Common myeloid progenitor, CD34-positive (primary cell): ENCODE results near the gene IGFN1.

Source experiments
- CTCF ChIA-PET: fragments of 350-600 bp; sonication (Branson Sonifier 250); formaldehyde crosslinking; loops from one replicate; lab custom pipeline; 2021; ENCODE audit warnings: antibody characterized with exemption; lab: Charles Lee
- POLR2A ChIA-PET: fragments of 350-600 bp; sonication (Branson Sonifier 250); formaldehyde crosslinking; loops from one replicate; lab custom pipeline; 2021; ENCODE audit warnings: antibody characterized with exemption; lab: Charles Lee
- DNase-seq, 3 donors: peaks; one replicate each; pipeline versions ENCODE4 v3.0.0 to v3.0.0-alpha.2; 2013
- H3K27ac ChIP-seq, 2 experiments: 1 replicate in 1 of 2; 2 replicates in 1 of 2; pipeline ENCODE4 v1.7.0; 2013; ENCODE audit warnings: inconsistent platforms in 2 of 2, low read length in 2 of 2, mild to moderate bottlenecking in 2 of 2, low read depth in 1 of 2, moderate library complexity in 1 of 2; ENCODE audit not compliant: severe bottlenecking in 2 of 2, insufficient read depth in 1 of 2, poor library complexity in 1 of 2
- H3K27me3 ChIP-seq, 5 experiments: replicated peaks in 2 of 5; 1 replicate in 3 of 5; 2 replicates in 2 of 5; pipeline versions ENCODE4 v1.6.1 to v1.7.0; 2013; ENCODE audit warnings: low read length in 4 of 5, mild to moderate bottlenecking in 2 of 5, moderate library complexity in 2 of 5, inconsistent platforms in 1 of 5; ENCODE audit not compliant: insufficient read depth in 5 of 5, control insufficient read depth in 4 of 5
- H3K36me3 ChIP-seq, 4 experiments: 1 replicate in 2 of 4; 2 replicates in 2 of 4; pipeline versions ENCODE4 v1.6.1 to v1.7.0; 2013; ENCODE audit warnings: low read length in 3 of 4, control low read depth in 1 of 4, mild to moderate bottlenecking in 1 of 4; ENCODE audit not compliant: control insufficient read depth in 4 of 4, insufficient read depth in 4 of 4
- H3K4me1 ChIP-seq, 4 experiments: 1 replicate in 3 of 4; 2 replicates in 1 of 4; pipeline versions ENCODE4 v1.6.1 to v1.7.1; 2013; ENCODE audit warnings: low read length in 3 of 4, mild to moderate bottlenecking in 3 of 4, control low read depth in 1 of 4, inconsistent platforms in 1 of 4, moderate library complexity in 1 of 4; ENCODE audit not compliant: control insufficient read depth in 4 of 4, insufficient read depth in 4 of 4; ENCODE audit errors: control extremely low read depth in 1 of 4
- H3K4me3 ChIP-seq, 7 experiments: 1 replicate in 4 of 7; 2 replicates in 3 of 7; pipeline versions ENCODE4 v1.5.1 to v1.7.0; 2013; ENCODE audit warnings: mild to moderate bottlenecking in 7 of 7, low read length in 6 of 7, moderate library complexity in 6 of 7, inconsistent platforms in 2 of 7, low read depth in 2 of 7, control low read depth in 1 of 7; ENCODE audit not compliant: insufficient read depth in 4 of 7, control insufficient read depth in 1 of 7; ENCODE audit errors: extremely low read depth in 1 of 7
- H3K9me3 ChIP-seq, 5 experiments: 1 replicate in 4 of 5; 2 replicates in 1 of 5; pipeline versions ENCODE4 v1.6.1 to v1.7.1; 2013; ENCODE audit warnings: low read length in 4 of 5, mild to moderate bottlenecking in 2 of 5, inconsistent platforms in 1 of 5, low read depth in 1 of 5, moderate library complexity in 1 of 5; ENCODE audit not compliant: control insufficient read depth in 4 of 5, insufficient read depth in 2 of 5; ENCODE audit errors: control extremely low read depth in 1 of 5
- WGBS: methylation state at CpG from one replicate; pipeline ENCODE4 v1.1.5; 2013; ENCODE audit not compliant: insufficient coverage; 5-methylcytosine and 5-hydroxymethylcytosine counted together

The IGFN1 gene

GRCh38 chr1:201183753-201184152, 6.9 kb upstream of the IGFN1 start:
- Histone ChIP-seq H3K27me3 (peaks cover 0 to 7% (median 0%) of the 10 kb centered on the region in 5 experiments), H3K4me1 (no peaks in the 10 kb centered on the region), H3K4me3 (no peak overlapping the region), H3K27ac (no peak overlapping the region), H3K36me3 (no peaks in the 10 kb centered on the region), H3K9me3 (peaks cover 0 to 3% (median under 1%) of the 10 kb centered on the region in 5 experiments)
- 94% methylated on average over 5 of the region's 5 CpGs for WGBS
- CTCF ChIA-PET = interaction anchor here (0.9 to 2.1 kb wide), 5 partner anchors 9 to 101 kb away, joined by 3 to 9 read pairs (median 3); partner anchors contain the start of gene TMEM9
- DNase-seq = no peak
- POLR2A ChIA-PET = no interaction called here

DNA sequence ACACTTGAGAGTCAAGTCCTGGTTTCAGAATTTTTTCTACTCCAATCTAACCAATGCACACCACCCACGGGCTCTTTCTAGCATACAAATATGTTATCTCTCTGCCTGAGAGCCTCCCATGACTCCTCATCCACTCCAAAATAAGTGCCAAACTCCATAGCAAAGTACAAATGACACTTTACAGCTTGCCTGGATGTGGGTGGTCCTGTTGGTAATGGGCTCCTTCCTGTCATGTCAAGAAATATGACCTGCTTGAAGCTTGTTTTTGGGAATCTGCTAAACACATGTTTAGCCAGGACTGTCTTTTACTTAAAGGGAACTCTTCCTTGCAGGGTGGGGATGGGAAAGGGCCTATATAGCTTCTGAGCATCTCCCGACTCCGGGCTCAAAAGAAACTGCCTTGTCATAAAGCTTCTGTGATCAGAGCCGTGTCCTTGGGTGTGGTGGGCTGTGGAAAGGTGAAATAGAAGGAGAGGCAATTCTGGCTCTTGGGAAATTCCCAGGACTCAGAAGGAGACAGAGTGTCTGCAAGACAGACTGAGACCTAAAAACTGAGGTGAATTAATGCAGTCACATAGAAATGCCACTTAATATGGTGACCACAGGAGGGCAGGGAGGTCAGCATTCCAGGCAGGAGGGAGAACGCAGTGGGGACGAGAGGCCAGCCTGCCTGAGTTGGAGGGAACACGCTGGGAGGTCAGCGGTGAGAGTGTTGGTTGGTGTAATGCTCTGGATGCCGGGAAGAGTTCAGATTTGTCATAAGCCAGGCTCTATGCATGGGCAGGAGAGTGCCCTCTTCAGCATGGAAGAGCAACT, 6.1 kb upstream of the IGFN1 start:
- Histone ChIP-seq H3K27me3 (peaks cover 0 to 7% (median 0%) of the 10 kb centered on the region in 5 experiments), H3K9me3 (no peaks in the 10 kb centered on the region), H3K4me1 (no peaks in the 10 kb centered on the region), H3K4me3 (no peak overlapping the region), H3K36me3 (no peaks in the 10 kb centered on the region), H3K27ac (no peak overlapping the region)
- ChIA-PET POLR2A (no interaction called here), CTCF (interaction anchor here (0.9 to 2.1 kb wide), 6 partner anchors 10 to 100 kb away, joined by 3 to 9 read pairs (median 4); partner anchors contain the start of gene TMEM9)
- peak; percentile 17 to 44 (median 31) for DNase-seq
- 80% methylated on average over 7 of the region's 9 CpGs for WGBS

- CTCF ChIA-PET = interaction anchor here (1.0 to 2.1 kb wide), 3 partner anchors 14 to 99 kb away, joined by 3 to 9 read pairs (median 4); no protein-coding TSS in a partner anchor
- no peak overlapping the region for H3K4me3 ChIP-seq
- H3K36me3 ChIP-seq = no peaks in the 10 kb centered on the region
- POLR2A ChIA-PET = no interaction called here
- H3K27me3 ChIP-seq = peaks cover 0 to 10% (median 0%) of the 10 kb centered on the region in 5 experiments
- peak overlapping the region in 1 of 2 experiments; percentile 1 for H3K27ac ChIP-seq
- H3K9me3 ChIP-seq = no peaks in the 10 kb centered on the region
- H3K4me1 ChIP-seq = no peaks in the 10 kb centered on the region
- no peak for DNase-seq
- WGBS = 78% methylated on average over 2 of the region's 3 CpGs
Observed at GRCh38 chr1:201185123-201185453, 5.5 kb upstream of the IGFN1 start.

DNA sequence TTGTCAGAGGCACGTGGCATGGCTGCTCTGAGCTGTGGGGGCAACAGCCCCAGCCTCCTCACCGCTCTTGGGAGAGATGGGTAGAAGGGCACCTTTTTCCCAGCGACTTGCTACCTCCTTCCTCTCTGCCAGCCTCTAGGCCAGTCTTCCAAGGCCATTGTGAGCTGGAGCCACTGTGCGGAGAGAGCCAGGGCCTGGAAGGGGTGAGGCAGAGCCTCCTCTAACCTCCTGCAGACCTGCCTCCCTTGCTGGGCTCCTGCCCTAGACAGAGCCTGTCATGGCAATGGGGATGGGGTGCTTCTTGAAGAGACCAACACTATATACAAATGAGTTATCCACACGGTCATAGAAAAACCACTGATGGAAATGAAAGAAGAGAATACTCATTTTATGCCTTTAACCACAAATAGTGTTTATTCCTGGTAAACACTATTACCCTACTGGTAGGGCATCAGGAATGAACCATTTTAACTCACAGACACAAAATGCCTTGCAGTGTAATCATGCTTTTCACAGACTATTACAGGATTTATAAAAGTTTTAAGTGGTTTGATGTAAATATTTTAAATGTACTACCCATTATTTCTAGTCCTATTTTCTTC, 5.0 kb upstream of the IGFN1 start:
- H3K27ac ChIP-seq = peak overlapping the region in 1 of 2 experiments; percentile 1
- ChIA-PET POLR2A (no interaction called here), CTCF (interaction anchor here (1.0 to 1.1 kb wide), 2 partner anchors 12 to 14 kb away, joined by 4 read pairs; no protein-coding TSS in a partner anchor)
- no peaks in the 10 kb centered on the region for H3K9me3 ChIP-seq
- DNase-seq = no peak
- H3K4me1 ChIP-seq = no peaks in the 10 kb centered on the region
- no peaks in the 10 kb centered on the region for H3K36me3 ChIP-seq
- peaks cover 0 to 12% (median 0%) of the 10 kb centered on the region in 5 experiments for H3K27me3 ChIP-seq
- no peak overlapping the region for H3K4me3 ChIP-seq
- whole genome bisulfite sequencing = 94% methylated on average over 5 of the region's 5 CpGs

DNA sequence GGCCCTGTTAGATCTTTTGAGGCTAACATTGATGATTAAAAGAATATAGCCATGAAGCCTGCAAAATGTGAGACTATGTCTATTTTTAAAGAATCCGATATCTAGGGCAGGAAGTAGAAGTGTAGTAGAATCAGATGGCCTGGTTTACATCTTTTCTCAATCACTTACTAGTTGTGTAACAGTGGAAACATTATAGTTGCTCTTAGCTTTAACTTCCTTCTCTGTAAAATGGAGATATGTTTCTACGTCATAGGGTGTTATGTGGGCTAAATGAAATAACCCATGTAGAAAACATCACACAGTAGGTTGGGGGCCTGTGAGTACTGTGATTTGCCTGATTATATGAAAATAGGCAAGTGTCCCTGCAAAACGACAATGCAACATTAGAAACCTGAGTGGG, 4.4 kb upstream of the IGFN1 start:
- DNase-seq = no peak
- Histone ChIP-seq H3K36me3 (no peaks in the 10 kb centered on the region), H3K9me3 (no peaks in the 10 kb centered on the region), H3K27me3 (peaks cover 0 to 14% (median 5%) of the 10 kb centered on the region in 5 experiments), H3K27ac (no peak overlapping the region), H3K4me1 (no peaks in the 10 kb centered on the region), H3K4me3 (no peak overlapping the region)
- CTCF ChIA-PET = interaction anchor here (1.1 to 1.8 kb wide), 2 partner anchors 10 to 12 kb away, joined by 4 to 5 read pairs; no protein-coding TSS in a partner anchor
- POLR2A ChIA-PET = no interaction called here
- WGBS = 60% methylated on average over 1 of the region's 3 CpGs

DNA sequence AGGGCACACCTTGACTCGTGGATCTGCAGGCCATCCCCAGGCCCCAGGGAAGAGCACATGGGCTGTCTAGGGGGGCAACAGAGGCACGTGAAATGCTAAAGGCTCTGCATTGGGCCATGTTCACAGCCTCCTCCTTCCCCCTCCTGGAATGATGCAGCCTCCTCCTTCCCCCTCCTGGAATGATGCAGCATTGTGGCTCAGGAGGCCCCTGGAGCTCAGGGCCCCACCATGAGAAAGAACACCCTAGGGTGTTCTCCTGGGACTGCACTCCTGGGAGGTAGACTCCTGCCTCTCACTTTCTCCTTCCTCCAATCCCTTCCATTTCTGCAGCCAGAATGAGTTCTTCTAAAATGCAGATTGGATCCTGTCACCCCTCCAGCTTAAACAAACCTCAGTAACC, 1.5 kb upstream of the IGFN1 start:
- ChIA-PET POLR2A (no interaction called here), CTCF (no interaction called here)
- H3K27ac ChIP-seq = no peak overlapping the region
- H3K4me1 ChIP-seq = no peaks in the 10 kb centered on the region
- H3K36me3 ChIP-seq = no peaks in the 10 kb centered on the region
- no peaks in the 10 kb centered on the region for H3K9me3 ChIP-seq
- H3K4me3 ChIP-seq = no peak overlapping the region
- 91% methylated on average over 2 of the region's 2 CpGs for WGBS
- peaks cover 0 to 22% (median 10%) of the 10 kb centered on the region in 5 experiments for H3K27me3 ChIP-seq
- no peak for DNase-seq

DNA sequence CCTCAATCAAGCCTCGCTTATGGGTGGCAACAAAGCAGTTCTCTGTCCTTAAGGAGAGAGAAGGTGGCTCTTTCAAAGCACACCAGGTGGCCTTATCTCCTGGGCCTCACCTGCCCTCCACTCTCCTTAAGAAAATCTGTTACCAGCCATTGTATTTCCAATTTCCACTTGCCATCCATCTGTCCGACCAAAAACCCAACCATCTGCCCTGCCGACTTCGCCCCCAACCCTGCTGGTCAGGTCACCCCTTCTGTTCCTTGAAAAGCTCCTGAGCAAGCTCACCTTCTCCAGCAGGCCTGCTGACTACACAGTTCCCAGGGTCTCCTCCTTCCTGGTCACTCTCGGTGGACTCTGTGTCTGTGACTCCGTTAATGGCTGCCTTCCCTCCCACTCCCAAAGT, 619 bp upstream of the IGFN1 start:
- 96% methylated on average over 4 of the region's 6 CpGs for WGBS
- ChIA-PET POLR2A (no interaction called here), CTCF (no interaction called here)
- Histone ChIP-seq H3K4me3 (no peak overlapping the region), H3K4me1 (no peaks in the 10 kb centered on the region), H3K9me3 (no peaks in the 10 kb centered on the region), H3K27me3 (peaks cover 0 to 22% (median 10%) of the 10 kb centered on the region in 5 experiments), H3K27ac (no peak overlapping the region), H3K36me3 (no peaks in the 10 kb centered on the region)
- no peak for DNase-seq
